CD4-positive, alpha-beta T cell (primary cell): ENCODE data around the gene SEMA7A. TPM values are rescaled to one million over a fixed set of nuclear protein-coding genes. Genes with fewer than 3 reads are reported as not detected.

Experiments
- ATAC-seq: fragments of 200-7000 bp; cut with Tn5 transposase; one replicate; pipeline ENCODE4 v1.10.0; 2022; ENCODE audit warnings: mild to moderate bottlenecking; ENCODE audit not compliant: poor library complexity
- CTCF ChIA-PET: fragments of 350-600 bp; sonication (Branson Sonifier 250); formaldehyde crosslinking; loops from one replicate; lab custom pipeline; 2021; ENCODE audit warnings: antibody characterized with exemption, inconsistent platforms; lab: Charles Lee
- POLR2A ChIA-PET: fragments of 350-600 bp; sonication (Branson Sonifier 250); formaldehyde crosslinking; loops from one replicate; lab custom pipeline; 2021; ENCODE audit warnings: antibody characterized with exemption, inconsistent platforms; lab: Charles Lee
- DNase-seq, 14 experiments: peaks; one replicate each; pipeline ENCODE4 v3.0.0-alpha.2; 2013 to 2020; ENCODE audit warnings: mixed read lengths in 2 of 14
- H3K27ac ChIP-seq, 2 donors: one replicate each; pipeline versions ENCODE4 v1.5.1 to v1.7.0; 2013; ENCODE audit warnings: low read length in 2 of 2, low read depth in 1 of 2, mild to moderate bottlenecking in 1 of 2
- H3K27me3 ChIP-seq, 2 experiments: 1 replicate in 1 of 2; 2 replicates in 1 of 2; pipeline versions ENCODE4 v1.6.1 to v1.7.0; 2013; ENCODE audit warnings: low read length in 2 of 2, control low read depth in 1 of 2, mild to moderate bottlenecking in 1 of 2, moderate library complexity in 1 of 2; ENCODE audit not compliant: insufficient read depth in 2 of 2, control insufficient read depth in 1 of 2
- H3K36me3 ChIP-seq: one replicate; pipeline ENCODE4 v1.6.1; 2013; ENCODE audit warnings: low read length, control low read depth; ENCODE audit not compliant: insufficient read depth
- H3K4me1 ChIP-seq: one replicate; pipeline ENCODE4 v1.6.1; 2013; ENCODE audit warnings: low read length, control low read depth; ENCODE audit not compliant: insufficient read depth
- H3K4me3 ChIP-seq: one replicate; pipeline ENCODE4 v1.5.1; 2013; ENCODE audit warnings: mild to moderate bottlenecking, low read length, moderate library complexity
- H3K9me3 ChIP-seq, 2 experiments: 1 replicate in 1 of 2; 2 replicates in 1 of 2; pipeline versions ENCODE4 v1.6.1 to v1.7.0; 2013; ENCODE audit warnings: low read length in 2 of 2, mild to moderate bottlenecking in 2 of 2, control low read depth in 1 of 2, moderate library complexity in 1 of 2; ENCODE audit not compliant: control insufficient read depth in 1 of 2, insufficient read depth in 1 of 2
- H3K27ac Mint-ChIP-seq: one replicate; pipeline ENCODE4 v1.8.0; 2020; ENCODE audit warnings: mixed read lengths
- H3K27me3 Mint-ChIP-seq: one replicate; pipeline ENCODE4 v1.8.0; 2021; ENCODE audit warnings: mixed read lengths
- H3K36me3 Mint-ChIP-seq: one replicate; pipeline ENCODE4 v1.8.0; 2021; ENCODE audit warnings: low read depth, mixed read lengths
- H3K4me1 Mint-ChIP-seq: one replicate; pipeline ENCODE4 v1.8.0; 2021; ENCODE audit warnings: low read depth, mixed read lengths
- H3K4me3 Mint-ChIP-seq: one replicate; pipeline ENCODE4 v1.8.0; 2020; ENCODE audit warnings: mild to moderate bottlenecking, mixed read lengths
- H3K9me3 Mint-ChIP-seq: one replicate; pipeline ENCODE4 v1.8.0; 2020; ENCODE audit warnings: mixed read lengths
- CTCF ChIP-seq: fragments of 200-600 bp; IDR thresholded peaks from one replicate; pipeline ENCODE4 v1.8.0; 2022; ENCODE audit warnings: antibody characterized with exemption, mild to moderate bottlenecking
- intact Hi-C, 2 experiments: fragments of 100-400 bp; cut with DNase I in 1 of 2; cut with micrococcal nuclease in 1 of 2; formaldehyde crosslinking; loops; one replicate each; pipeline versions ENCODE4 v1.15.1 to v1.9.0; 2023 to 2025; cut with DNase I, micrococcal nuclease
- total RNA-seq, 174 experiments: library from RNA in 2 of 174; stranded (reverse) in 2 of 174; gene quantifications; one replicate each; pipeline ENCODE4 v1.2.3 and lab custom pipeline; 2021 to 2026

Gene SEMA7A
- total RNA-seq, 2 experiments from 2014 or later = 2.3 to 2.7 TPM

- no peaks in the 10 kb centered on the region for H3K27me3 Mint-ChIP-seq
- ChIA-PET POLR2A (no interaction called here), CTCF (no interaction called here)
- H3K9me3 ChIP-seq = no peaks in the 10 kb centered on the region
- no peak overlapping the region for H3K4me3 ChIP-seq
- no peaks in the 10 kb centered on the region for H3K4me1 ChIP-seq
- H3K27ac ChIP-seq = no peak overlapping the region
- no peak overlapping the region for H3K27ac Mint-ChIP-seq
- H3K9me3 Mint-ChIP-seq = no peaks in the 10 kb centered on the region
- no peak for TF ChIP-seq CTCF
- no peak overlapping the region for H3K4me3 Mint-ChIP-seq
- peaks cover 61% of the 10 kb centered on the region for H3K36me3 ChIP-seq
- H3K36me3 Mint-ChIP-seq = peaks cover 71% of the 10 kb centered on the region
- intact Hi-C loops = loop anchor here in 1 of 2 experiments (10.0 kb wide), 1 partner anchor 319 kb away; no protein-coding TSS in a partner anchor
- DNase-seq (no peak), ATAC-seq (no peak)
- no peaks in the 10 kb centered on the region for H3K4me1 Mint-ChIP-seq
- no peaks in the 10 kb centered on the region for H3K27me3 ChIP-seq
Observed at GRCh38 chr15:74445816-74446763, 12.3 kb upstream of the SEMA7A start.

GRCh38 chr15:74444106-74445062, 10.6 kb upstream of the SEMA7A start:
- H3K27ac Mint-ChIP-seq = no peak overlapping the region
- intact Hi-C loops = loop anchor here in 1 of 2 experiments (10.0 kb wide), 1 partner anchor 320 kb away; no protein-coding TSS in a partner anchor
- ChIA-PET POLR2A (no interaction called here), CTCF (no interaction called here)
- H3K4me3 Mint-ChIP-seq = no peak overlapping the region
- TF ChIP-seq CTCF = no peak
- no peaks in the 10 kb centered on the region for H3K4me1 Mint-ChIP-seq
- no peaks in the 10 kb centered on the region for H3K27me3 ChIP-seq
- H3K27me3 Mint-ChIP-seq = no peaks in the 10 kb centered on the region
- no peaks in the 10 kb centered on the region for H3K4me1 ChIP-seq
- peaks cover 44% of the 10 kb centered on the region for H3K36me3 ChIP-seq
- H3K9me3 ChIP-seq = no peaks in the 10 kb centered on the region
- DNase-seq (no peak), ATAC-seq (no peak)
- H3K36me3 Mint-ChIP-seq = peaks cover 54% of the 10 kb centered on the region
- no peak overlapping the region for H3K4me3 ChIP-seq
- H3K9me3 Mint-ChIP-seq = no peaks in the 10 kb centered on the region
- no peak overlapping the region for H3K27ac ChIP-seq
